Stimulated activated CD4-positive, alpha-beta T cell treated with anti-CD3 and anti-CD28 coated beads, Interleukin-15, amount 100 ng/mL, for 1 hour (primary cell): ENCODE results near the gene USH1G.
"Not testable (repeated sequence)": the region's sequence is repeated elsewhere in the genome, so short reads cannot be mapped to it uniquely, and the experiment has no call there.

Source experiments
- DNase-seq, 2 donors: peaks; one replicate each; pipeline ENCODE4 v3.0.0-alpha.2; 2020; ENCODE audit warnings: low read depth in 1 of 2, low spot score in 1 of 2

The USH1G gene

DNA sequence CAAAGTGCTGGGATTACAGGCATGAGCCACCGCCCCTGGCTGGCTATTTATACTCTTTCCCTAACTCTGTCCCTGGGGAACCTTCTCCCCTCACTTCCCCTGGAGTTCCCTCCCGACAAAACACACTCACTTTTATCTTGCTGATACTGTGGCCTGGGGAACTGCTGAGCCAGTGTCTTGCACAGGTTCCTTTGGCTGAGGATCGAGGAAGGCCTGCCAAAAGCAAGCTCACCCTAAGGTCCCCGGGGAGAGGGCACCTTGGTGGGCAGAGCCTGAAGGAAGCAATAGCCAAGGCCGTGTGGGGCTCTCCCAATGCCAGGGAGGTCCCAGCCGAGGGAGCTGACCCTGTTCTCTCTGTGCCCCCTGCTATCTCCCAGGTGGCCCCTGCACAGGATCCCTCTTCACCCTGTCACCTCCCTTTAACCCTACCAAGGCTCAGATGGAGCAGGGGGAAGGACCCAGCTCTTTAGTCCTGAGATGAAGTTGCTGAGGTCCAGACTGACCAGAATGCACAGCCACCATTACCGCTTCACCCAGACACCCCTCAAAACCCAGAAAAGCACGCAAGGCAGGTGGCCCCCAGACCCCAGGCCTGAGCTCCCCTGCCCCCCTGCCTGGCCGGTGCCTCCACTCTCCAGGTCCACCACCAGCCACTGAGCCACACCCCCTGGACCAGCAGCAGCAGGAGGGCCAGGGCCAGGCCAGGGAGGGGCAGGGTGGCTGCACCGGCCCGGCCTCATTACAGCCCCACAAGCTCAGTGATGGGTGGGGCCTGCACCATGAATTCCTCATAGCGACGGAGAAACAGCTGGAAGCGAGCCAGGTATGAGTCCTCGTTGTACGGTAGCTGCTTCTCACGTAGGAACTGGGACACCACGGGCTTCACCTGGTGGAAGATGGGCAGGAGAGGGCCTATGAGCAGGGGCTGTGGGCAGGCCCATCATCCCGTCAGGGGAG lies 45.2 kb downstream of the USH1G start:
- DNase-seq, result no peak

DNA sequence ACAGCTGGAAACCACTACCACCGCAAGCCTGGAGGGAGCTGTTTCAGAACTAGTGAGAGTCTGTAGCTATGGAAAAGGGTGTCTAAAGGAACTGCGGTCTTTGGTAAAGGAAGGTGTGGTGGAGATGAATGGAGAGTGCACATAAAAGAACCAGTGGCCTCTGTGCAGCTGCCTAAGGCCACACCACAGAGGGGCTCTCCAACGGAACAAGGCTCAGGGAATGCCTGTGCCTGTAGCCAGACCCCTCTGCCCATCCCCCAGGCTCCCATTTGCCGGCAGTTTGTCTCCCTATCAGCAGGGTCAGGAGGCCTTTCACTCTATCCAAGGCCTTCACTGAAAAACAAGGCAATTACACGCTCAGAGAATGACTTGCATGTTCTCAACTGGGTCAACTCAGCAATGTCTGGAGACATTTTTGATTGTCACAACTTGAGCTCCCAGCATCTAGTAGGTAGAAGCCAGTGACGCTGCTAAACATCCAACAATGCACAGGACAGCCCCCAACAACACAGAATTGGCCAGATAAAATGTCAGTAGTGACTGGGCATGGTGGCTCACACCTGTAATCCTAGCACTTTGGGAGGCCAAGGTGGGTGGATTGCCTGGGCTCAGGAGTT lies 47.0 kb downstream of the USH1G start:
- DNase-seq, result no peak

DNA sequence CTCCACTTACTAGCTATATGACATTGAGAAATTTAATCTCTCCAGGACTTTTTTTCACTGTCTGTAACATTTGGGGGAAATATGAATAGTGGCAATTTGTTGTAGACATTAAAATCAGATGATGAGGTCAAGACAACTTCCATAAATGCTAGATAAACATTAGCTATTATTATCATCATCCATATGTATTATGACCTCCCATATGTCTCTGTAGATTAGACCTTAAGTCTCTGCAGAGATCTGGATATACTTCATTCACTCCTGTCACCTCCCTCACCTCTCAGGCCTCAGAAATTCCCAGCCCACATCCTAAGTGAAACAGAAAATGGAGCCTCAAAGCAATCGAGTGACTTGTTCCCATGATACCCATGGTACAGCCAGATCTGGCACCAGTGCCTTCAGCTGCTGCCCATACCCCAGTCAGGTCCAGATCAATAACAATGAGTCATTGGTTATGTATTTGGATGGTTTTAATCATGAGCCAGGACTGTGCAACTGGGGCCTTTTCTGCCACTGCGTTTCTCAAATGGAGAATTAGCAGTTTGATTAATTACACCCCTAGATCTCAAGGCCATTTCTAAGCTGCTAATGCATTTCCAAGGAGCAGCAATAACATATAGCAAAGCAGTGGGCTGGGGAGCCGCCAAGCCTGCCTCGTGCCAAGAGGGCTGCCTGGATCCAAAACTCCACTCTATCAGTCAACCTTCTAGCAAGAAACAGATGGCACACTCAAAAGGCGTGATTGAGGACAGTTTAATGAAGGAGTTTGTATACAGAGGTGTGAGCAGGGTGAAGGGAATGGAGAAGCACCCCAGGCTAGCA lies 47.7 kb downstream of the USH1G start:
- DNase-seq, result no peak

DNA sequence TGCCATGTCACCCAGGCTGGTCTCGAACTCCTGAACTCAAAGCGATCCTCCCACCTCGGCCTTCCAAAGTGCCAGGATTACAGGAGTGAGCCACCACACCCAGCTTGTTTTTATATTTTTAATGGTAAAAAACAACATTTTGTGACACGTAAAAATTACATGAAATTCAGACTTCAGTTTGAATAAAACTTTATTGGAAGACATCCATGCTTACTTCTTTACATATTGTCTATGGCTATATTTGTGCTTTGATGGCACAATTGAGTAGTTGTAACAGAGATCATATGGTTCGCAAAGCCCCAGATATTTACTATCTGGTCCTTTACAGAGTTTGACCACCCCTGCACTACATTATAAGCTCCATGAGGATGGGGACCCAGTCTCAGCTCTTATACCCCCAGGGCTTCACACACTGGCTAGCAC lies 48.4 kb downstream of the USH1G start:
- DNase-seq, result no peak

DNA sequence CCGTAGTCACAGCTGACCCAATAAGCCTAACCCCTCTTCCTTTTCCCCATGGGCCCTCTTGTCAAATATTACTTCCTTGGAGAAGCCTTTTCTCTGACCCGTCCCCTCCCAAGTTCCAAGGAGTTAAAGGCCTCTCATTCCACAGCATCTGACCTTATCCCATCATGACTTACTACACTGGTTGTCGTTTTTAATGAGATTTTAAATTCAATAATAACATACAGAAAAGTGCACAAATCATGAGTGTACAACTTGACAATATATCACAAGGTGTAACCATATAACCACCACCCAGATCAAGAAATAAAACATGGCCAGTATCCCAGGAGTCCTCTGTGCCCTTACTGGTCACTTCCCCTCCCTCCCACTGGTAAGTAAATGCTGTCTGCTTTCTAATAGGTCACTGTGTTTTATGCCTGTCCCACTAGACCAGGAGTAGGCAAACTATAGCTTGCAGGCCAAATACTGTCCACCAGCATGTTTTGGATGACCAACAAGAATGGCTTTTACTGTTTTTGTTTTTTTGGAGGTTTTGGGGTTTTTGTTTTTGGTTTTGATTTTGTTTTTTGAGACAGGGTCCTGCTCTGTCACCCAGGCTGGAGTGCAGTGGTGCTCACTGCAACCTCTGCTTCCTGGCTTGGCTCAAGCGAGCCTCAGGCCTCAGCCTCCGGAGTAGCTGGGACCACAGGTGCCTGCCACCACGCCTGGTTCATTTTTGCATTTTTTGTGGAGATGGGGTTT lies 49.0 kb downstream of the USH1G start:
- no peak for DNase-seq

DNA sequence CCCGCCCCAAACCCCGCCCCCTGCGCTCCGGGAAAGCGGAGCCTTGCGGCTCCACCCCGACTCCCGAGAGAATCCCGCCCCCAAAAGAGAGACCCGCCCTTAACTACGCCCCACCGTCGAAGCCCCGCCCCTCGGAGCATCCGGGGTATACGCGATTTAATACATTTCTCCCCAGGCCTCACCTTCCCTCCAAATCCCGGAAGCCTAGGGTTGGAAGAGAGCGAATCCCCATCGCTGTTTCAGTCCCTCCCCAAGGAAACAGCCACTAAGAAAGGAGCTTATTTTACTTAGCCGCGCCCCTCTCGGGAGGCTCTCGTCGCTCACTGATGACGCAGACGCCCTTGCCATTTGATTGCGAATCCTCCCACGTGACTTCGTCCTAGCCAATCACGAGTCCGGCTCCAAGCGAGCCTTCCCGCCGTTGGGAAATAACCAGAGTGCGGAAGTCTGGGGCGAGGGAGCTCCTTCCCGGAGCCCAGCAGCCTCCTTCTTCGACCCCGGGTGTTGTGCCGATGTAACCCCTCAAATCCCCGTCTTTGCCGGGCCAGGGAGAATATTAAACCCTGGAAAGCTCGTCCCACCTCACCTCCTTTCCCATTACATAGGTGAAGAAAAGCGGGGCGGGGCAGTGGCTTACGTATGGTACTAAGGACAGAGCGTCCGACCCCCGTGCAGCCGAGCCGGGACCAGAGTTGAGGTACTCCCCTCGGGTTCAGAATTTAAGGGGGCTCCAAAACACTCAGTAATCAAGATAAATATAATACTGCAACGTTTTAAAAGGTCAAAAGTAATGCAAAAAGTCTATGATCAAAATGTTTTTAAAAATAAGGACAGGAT lies 49.8 kb downstream of the USH1G start:
- peak; percentile 97 to 98 for DNase-seq

DNA sequence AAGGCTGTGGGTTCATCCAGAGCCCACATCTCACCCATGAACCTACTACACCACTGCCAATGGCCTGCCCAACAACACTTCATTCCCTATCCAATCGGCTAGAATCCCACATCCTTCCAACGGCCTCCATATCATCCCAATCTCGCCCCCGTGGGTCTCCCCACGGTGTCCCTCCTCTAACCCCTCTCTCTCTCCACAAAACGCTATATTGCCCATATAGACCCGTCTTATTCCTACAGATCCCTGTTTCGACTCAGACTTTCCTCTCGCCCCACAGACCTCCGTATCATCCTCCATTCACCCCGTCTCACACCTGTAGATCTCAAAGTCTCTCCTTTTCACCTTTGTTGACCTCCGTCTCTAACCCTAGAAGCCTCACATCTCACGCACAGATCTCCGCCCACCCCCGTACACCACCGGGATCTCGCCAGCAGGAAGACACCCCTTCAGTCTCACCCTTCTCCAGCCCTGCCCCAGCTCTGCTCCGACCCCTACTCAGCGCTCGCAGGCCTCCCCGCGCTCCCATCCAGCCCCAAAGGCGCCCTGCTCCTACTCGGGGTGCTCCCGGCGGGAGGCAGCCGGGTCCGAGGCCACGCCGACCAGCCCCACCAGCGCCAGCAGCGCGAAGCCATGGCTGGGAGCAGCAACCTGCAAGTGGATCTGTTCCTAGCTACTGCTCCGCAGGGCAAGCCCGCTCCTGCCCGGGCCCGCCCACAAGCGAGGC lies 50.6 kb downstream of the USH1G start, which contains the start of gene FDXR:
TSS of gene FDXR (minus strand) at position 682 of the 724 bp plus-strand sequence. CDS start at position 632, 50 bp downstream.
- no peak for DNase-seq

DNA sequence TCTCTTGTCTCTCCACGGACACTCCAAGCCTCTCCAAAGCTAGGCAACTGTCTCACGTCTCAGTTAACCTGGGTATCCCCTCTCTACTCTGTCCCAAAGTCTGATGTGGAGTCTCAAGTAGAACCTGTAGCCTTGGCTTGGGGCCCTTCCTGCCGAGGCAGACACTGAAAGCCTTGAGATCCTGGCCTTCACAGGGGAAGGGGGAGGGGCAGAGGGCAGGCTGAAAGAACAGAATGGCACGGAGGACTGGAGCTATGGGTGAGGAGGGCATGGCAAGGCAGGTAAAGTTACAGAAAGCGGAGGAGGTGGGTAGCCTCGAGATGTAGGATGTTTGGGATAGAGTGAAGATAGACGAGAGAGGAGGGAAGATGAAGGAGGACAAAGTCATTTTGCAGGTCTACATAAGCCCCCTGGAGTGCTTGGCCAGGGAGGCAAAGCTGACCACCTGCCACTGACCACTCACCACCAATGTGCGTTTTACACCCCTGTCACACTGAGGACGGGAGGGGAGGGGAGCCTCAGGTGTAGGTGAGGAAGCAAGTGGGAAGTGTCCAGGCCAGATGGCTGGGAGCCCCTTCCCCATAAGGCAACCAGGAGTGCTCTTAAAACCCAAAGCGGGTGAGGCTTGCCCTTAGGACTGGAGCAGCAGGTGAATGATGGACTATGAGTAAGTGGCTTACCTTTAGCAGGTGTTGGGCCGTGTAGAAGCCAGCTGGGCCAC lies 51.5 kb downstream of the USH1G start:
- DNase-seq, result no peak

DNA sequence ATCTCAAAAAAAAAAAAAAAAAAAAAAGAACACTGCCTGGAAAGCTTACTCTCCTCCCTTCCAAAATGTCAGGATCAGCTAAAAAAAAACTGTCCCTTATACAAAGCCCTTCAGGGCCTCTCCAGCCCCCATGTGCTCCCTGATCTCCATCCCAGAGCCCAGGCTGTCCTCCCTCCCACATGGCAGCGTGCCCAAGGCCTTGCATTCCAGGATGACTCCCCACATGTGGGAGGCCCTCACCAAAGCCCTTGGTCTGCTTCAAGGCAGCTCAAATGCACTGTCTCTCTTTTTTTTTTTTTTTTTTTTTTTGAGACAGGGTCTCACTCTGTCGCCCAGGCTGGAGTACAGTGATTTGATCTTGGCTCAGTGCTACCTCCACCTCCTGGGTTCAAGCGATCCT lies 52.5 kb downstream of the USH1G start:
- DNase-seq, result no peak

DNA sequence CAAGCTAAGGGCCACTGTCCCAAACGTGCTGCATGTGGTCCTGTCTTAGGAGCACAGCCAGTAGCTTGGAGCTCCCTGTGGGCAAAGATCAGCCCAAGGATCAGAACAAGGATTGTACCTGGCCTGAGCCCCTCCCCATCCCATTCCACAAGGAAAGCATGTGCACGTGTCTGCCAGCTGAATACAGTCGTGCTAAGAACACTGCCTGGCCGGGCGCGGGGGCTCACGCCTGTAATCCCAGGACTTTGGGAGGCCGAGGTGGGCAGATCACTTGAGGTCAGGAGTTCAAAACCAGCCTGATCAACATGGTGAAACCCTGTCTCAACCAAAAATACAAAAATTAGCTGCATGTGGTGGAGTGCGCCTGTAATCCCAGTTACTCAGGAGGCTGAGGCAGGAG lies 53.0 kb downstream of the USH1G start:
- DNase-seq, result not testable (repeated sequence)

DNA sequence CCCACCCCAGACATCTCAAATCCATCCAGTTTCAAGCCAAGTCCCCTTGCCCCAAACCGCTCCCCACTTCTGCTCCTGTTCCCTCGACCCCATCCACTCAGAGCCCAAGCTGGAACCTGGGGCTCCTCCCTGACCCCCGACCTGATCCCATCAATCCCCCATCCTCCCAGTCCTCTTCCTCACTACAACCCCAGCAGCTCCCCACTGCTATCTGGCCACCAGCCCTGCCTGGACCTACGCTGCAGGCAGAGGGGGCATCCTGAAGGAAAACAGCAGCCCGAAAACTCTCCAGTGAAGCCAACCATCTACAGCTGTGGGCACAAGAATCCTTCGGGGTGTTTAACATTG lies 54.2 kb downstream of the USH1G start:
- no peak for DNase-seq

DNA sequence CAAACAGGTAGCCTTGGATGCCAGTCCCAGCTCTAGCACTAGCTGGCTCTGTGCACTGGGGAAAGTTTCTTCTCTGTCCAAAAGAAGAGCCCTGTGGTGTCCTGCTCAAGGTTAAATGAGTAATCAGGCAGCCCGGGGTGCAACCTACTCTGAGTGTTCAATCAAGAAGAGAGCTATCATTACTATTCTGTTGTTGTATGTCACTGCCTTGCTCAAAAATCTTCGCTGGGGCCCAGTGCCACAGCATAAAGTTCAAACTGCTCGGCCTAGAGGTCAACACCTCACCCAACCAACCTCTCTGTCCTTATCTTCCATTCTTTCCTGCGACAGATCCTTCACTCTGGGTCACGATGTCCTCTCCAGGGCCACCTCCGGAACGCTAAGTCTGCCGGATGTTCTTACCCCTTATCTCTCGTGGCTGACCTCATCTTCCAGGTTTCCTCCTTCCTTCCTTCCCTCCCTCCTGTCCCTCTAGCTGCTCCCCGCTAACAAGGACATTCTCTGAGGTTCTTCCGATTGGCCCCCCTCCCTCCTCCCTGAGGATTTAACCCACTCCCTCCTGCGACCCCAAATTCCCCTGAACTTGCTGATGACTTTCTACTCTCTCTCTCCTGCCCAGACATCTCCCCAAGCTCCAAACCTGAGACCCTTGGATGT lies 54.7 kb downstream of the USH1G start:
- DNase-seq, result no peak

DNA sequence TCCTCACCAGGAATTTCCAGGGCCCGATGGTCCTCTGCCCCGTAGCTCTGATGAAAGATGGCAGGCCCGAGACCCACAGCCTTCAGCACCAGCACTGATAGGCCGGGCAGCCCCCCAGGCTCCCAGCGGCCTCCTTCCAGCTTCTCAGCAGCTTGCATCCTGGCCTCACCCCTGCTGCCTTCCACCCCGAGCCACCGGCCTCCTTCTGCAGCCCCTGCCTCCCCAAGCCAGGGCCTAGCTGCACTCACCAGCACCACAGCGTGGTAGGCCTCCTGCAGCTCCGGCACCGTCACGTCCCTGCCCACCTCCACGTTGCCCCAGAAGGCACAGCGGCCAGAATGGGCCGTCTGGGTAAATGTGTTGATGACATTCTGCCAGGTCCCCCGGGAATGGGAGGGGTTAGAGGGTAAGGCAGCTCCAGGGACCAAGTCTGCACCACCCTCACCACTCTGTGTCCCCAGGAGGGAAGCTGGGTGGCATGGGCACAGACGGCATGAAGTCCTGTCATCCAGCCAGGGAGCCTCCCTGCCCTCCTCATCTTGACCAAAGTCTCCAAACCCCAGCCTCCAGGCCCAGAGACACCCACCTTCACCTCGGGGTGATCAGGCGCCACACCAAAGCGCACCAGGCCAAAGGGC lies 56.7 kb downstream of the USH1G start:
- no peak for DNase-seq
